K562 (cell line): ENCODE measurements around the gene HEATR9. TPM values are rescaled to one million over a fixed set of nuclear protein-coding genes. Genes with fewer than 3 reads are reported as not detected.

ENCODE experiments used
- RNF2 ChIP-seq: sonication (generic); IDR thresholded peaks from 2 replicates; pipeline ENCODE4 v1.6.1; 2016
- ZNF12 ChIP-seq: sonication (generic); formaldehyde crosslinking; IDR thresholded peaks from 2 replicates; pipeline ENCODE4 v1.4.0; 2020; ENCODE audit warnings: mild to moderate bottlenecking, missing genetic modification reagents
- ZNF224 ChIP-seq: sonication (generic); formaldehyde crosslinking; IDR thresholded peaks from 2 replicates; pipeline ENCODE4 v1.8.0; 2022; ENCODE audit warnings: mild to moderate bottlenecking, missing genetic modification reagents
- polyA plus RNA-seq, 8 experiments: library from polyadenylated mRNA; depleted of rRNA in 4 of 8; stranded (reverse) in 5 of 8; unstranded in 3 of 8; fragments of >200 nt; fragmentation: Nextera tagmentation in 2 of 8; fragmentation: Illumina TruSeq in 1 of 8; extraction: Ambion mirVana in 2 of 8; extraction: Trizol in 1 of 8; gene quantifications; 2 replicates each; pipeline versions ENCODE4 v1.2.1 to v1.2.3, GENCODE V29; 2011 to 2014; ENCODE audit warnings: inconsistent platforms in 1 of 8, missing spikeins in 1 of 8
- total RNA-seq, 7 experiments: library from RNA; depleted of rRNA in 6 of 7; stranded (reverse); fragments of >200 nt in 6 of 7; fragmentation: Illumina TruSeq in 2 of 7; extraction: Trizol in 2 of 7; gene quantifications; 2 replicates each; pipeline versions ENCODE4 v1.2.1 to v1.2.3, GENCODE V29; 2011 to 2021; ENCODE audit warnings: low replicate concordance in 1 of 7
- TF ChIP-seq, protein P1 (sequence below), 2 experiments: fragments of 450-650 bp; conservative IDR thresholded peaks; 2 replicates each; pipeline ENCODE4 v1.6.1; 2017; ENCODE audit warnings: mild to moderate bottlenecking in 2 of 2, moderate library complexity in 2 of 2
- TF ChIP-seq, protein P2 (sequence below): sonication (generic); formaldehyde crosslinking; IDR thresholded peaks from 2 replicates; pipeline ENCODE4 v1.8.0; 2022; ENCODE audit warnings: missing genetic modification reagents, mild to moderate bottlenecking, moderate library complexity, borderline replicate concordance
- TF ChIP-seq, protein P3 (sequence below): fragments of 250-450 bp; sonication (Bioruptor Pico); IDR thresholded peaks from 2 replicates; pipeline ENCODE4 v1.5.0; 2021; ENCODE audit warnings: mild to moderate bottlenecking, moderate library complexity
- TF ChIP-seq, protein P4 (sequence below): IDR thresholded peaks from 2 replicates; pipeline ENCODE4 v1.6.1; 2012; ENCODE audit warnings: low read depth, low read length, improper control_type of control experiment, borderline replicate concordance
- TF ChIP-seq, protein P5 (sequence below): fragments of 450-650 bp; IDR thresholded peaks from 2 replicates; pipeline ENCODE4 v1.6.1; 2014; ENCODE audit warnings: low read depth, mild to moderate bottlenecking, moderate library complexity, borderline replicate concordance
- TF ChIP-seq, protein P6 (sequence below), 2 experiments: fragments of 150-350 bp in 1 of 2; IDR thresholded peaks; 2 replicates each; pipeline ENCODE4 v1.6.1; 2012 to 2016; ENCODE audit warnings: low read depth in 2 of 2, low read length in 2 of 2, mild to moderate bottlenecking in 1 of 2, moderate library complexity in 1 of 2
- TF ChIP-seq, protein P7 (sequence below): fragments of 450-650 bp; IDR thresholded peaks from 2 replicates; pipeline ENCODE4 v1.6.1; 2016

The HEATR9 gene
- total and polyA plus RNA-seq, 9 of the 15 experiments (the other 6 are each of a cell fraction or from before 2014, with no cell fraction given), result not detected

DNA sequence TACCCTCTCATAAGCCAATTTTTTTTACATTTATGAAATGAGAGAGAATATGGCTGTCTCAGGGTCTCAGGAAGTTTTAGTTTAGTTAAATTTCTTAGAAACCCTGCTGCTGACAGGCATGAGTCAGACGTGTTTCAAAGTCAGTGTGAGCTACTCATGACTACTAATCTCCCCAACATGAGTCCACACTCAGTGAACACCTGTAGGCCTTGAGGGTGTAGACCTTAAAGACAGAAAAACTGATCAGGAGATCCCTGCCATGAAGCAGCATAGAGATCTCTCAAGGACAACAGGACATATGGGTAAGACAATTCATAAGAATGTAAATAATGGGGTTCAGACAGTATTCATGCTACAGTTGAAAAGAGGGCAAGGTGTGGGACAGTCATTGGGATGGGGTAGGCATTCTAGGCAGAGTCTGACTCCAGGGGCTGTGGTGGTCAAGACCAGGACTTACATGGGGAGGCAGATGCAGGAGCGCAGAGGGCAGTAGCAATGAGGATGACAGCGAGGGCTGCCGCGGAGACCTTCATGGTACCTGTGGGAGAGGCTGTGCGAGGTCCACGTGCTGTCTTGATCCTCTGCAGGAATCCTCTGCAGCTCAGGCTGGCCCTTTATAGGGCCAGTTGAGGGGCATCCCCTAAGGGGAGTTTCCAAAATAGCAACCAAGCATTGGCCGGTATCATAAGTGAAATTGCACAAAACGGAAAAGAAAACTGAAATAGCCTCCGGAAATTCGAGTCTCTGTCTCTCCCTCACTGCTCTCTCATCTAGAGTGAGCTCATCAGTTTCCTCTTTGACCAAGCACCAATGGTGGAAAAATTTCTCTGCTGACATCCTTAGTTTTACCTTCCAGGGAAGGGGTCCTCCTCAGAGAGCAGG lies 11.3 kb upstream of the HEATR9 start, which contains the start of gene CCL5 (continued):
- TF ChIP-seq, protein P1, sequence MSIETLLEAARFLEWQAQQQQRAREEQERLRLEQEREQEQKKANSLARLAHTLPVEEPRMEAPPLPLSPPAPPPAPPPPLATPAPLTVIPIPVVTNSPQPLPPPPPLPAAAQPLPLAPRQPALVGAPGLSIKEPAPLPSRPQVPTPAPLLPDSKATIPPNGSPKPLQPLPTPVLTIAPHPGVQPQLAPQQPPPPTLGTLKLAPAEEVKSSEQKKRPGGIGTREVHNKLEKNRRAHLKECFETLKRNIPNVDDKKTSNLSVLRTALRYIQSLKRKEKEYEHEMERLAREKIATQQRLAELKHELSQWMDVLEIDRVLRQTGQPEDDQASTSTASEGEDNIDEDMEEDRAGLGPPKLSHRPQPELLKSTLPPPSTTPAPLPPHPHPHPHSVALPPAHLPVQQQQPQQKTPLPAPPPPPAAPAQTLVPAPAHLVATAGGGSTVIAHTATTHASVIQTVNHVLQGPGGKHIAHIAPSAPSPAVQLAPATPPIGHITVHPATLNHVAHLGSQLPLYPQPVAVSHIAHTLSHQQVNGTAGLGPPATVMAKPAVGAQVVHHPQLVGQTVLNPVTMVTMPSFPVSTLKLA (conservative IDR thresholded peaks at IDR 0.05), result 0 out of 4 replicates have a peak, but pooled peaks of 1 of the 2 experiments have one; percentile 18
- TF ChIP-seq, protein P2, sequence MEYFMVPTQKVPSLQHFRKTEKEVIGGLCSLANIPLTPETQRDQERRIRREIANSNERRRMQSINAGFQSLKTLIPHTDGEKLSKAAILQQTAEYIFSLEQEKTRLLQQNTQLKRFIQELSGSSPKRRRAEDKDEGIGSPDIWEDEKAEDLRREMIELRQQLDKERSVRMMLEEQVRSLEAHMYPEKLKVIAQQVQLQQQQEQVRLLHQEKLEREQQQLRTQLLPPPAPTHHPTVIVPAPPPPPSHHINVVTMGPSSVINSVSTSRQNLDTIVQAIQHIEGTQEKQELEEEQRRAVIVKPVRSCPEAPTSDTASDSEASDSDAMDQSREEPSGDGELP (CRISPR knock-in tag), result no peak
- no peak for TF ChIP-seq ZNF12 (CRISPR knock-in tag)
- TF ChIP-seq, protein P3, sequence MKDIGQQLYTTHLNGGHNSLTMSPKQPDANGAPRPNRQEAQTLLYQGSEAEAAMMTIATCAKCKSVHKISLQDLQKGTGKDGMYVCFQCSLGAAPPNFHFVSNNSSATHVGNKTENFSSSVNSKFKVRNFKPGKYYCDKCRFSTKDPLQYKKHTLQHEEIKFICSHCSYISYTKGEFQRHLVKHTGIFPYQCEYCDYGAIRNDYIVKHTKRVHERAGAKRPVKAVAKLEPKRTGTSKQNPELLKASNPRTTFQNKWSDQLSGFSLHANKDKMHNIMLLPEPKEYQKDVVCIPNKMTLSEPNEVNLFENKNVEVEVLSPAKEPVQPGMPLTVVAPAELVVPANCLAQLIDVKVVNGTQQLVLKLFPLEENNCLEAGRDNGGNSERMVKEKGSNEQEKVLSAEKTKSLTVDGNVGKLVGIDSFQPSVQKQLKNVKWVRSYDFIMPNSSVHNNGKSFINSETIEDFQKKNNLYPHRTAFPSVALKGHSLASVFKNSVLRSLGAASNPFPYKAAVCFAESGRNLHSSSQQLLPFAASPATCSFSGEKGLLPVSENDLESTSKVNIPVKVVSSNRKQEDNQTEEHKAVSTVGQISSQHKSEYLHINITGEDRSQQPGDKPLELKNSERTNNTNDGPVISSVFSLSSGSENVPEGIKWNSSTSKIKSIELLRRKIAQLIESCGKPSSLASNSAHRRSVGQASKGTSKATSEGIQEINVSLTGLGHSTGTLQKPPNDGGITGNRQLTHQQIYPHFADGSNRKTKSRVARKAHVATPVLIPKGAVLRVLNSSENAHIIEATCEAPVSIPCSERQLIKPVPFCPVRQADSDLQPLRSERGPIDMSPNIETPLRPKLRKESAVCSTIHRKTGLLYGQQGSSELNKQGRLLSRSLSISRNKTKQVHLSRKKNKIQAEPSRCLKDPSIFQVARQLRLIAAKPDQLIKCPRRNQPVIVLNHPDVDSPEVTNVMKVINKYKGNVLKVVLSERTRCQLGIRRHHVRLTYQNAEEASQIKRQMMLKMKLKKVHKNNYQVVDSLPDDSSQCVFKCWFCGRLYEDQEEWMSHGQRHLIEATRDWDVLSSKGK (CRISPR knock-in tag), result no peak
- no peak for TF ChIP-seq RNF2
- TF ChIP-seq, protein P4, sequence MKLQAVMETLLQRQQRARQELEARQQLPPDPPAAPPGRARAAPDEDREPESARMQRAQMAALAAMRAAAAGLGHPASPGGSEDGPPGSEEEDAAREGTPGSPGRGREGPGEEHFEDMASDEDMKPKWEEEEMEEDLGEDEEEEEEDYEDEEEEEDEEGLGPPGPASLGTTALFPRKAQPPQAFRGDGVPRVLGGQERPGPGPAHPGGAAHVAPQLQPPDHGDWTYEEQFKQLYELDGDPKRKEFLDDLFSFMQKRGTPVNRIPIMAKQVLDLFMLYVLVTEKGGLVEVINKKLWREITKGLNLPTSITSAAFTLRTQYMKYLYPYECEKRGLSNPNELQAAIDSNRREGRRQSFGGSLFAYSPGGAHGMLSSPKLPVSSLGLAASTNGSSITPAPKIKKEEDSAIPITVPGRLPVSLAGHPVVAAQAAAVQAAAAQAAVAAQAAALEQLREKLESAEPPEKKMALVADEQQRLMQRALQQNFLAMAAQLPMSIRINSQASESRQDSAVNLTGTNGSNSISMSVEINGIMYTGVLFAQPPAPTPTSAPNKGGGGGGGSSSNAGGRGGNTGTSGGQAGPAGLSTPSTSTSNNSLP, result no peak
- TF ChIP-seq, protein P5, sequence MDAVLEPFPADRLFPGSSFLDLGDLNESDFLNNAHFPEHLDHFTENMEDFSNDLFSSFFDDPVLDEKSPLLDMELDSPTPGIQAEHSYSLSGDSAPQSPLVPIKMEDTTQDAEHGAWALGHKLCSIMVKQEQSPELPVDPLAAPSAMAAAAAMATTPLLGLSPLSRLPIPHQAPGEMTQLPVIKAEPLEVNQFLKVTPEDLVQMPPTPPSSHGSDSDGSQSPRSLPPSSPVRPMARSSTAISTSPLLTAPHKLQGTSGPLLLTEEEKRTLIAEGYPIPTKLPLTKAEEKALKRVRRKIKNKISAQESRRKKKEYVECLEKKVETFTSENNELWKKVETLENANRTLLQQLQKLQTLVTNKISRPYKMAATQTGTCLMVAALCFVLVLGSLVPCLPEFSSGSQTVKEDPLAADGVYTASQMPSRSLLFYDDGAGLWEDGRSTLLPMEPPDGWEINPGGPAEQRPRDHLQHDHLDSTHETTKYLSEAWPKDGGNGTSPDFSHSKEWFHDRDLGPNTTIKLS, result no peak
- TF ChIP-seq ZNF224, result no peak
- TF ChIP-seq, protein P6, sequence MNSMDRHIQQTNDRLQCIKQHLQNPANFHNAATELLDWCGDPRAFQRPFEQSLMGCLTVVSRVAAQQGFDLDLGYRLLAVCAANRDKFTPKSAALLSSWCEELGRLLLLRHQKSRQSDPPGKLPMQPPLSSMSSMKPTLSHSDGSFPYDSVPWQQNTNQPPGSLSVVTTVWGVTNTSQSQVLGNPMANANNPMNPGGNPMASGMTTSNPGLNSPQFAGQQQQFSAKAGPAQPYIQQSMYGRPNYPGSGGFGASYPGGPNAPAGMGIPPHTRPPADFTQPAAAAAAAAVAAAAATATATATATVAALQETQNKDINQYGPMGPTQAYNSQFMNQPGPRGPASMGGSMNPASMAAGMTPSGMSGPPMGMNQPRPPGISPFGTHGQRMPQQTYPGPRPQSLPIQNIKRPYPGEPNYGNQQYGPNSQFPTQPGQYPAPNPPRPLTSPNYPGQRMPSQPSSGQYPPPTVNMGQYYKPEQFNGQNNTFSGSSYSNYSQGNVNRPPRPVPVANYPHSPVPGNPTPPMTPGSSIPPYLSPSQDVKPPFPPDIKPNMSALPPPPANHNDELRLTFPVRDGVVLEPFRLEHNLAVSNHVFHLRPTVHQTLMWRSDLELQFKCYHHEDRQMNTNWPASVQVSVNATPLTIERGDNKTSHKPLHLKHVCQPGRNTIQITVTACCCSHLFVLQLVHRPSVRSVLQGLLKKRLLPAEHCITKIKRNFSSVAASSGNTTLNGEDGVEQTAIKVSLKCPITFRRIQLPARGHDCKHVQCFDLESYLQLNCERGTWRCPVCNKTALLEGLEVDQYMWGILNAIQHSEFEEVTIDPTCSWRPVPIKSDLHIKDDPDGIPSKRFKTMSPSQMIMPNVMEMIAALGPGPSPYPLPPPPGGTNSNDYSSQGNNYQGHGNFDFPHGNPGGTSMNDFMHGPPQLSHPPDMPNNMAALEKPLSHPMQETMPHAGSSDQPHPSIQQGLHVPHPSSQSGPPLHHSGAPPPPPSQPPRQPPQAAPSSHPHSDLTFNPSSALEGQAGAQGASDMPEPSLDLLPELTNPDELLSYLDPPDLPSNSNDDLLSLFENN (IDR thresholded peaks at IDR 0.05; ENCODE audit: low read depth in 2 of 2, low read length in 2 of 2), result no peak
- TF ChIP-seq, protein P7, sequence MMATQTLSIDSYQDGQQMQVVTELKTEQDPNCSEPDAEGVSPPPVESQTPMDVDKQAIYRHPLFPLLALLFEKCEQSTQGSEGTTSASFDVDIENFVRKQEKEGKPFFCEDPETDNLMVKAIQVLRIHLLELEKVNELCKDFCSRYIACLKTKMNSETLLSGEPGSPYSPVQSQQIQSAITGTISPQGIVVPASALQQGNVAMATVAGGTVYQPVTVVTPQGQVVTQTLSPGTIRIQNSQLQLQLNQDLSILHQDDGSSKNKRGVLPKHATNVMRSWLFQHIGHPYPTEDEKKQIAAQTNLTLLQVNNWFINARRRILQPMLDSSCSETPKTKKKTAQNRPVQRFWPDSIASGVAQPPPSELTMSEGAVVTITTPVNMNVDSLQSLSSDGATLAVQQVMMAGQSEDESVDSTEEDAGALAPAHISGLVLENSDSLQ, result peak; percentile 63
